GM18502 (cell line): Measurements from ENCODE around the gene BHMT.

Experiments
- ATAC-seq: cut with Tn5 transposase; IDR thresholded peaks from one replicate; pipeline ENCODE4 v1.9.1; 2021; ENCODE audit warnings: mild to moderate bottlenecking; ENCODE audit not compliant: unreplicated experiment, poor library complexity

The BHMT gene, protein sequence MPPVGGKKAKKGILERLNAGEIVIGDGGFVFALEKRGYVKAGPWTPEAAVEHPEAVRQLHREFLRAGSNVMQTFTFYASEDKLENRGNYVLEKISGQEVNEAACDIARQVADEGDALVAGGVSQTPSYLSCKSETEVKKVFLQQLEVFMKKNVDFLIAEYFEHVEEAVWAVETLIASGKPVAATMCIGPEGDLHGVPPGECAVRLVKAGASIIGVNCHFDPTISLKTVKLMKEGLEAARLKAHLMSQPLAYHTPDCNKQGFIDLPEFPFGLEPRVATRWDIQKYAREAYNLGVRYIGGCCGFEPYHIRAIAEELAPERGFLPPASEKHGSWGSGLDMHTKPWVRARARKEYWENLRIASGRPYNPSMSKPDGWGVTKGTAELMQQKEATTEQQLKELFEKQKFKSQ

DNA sequence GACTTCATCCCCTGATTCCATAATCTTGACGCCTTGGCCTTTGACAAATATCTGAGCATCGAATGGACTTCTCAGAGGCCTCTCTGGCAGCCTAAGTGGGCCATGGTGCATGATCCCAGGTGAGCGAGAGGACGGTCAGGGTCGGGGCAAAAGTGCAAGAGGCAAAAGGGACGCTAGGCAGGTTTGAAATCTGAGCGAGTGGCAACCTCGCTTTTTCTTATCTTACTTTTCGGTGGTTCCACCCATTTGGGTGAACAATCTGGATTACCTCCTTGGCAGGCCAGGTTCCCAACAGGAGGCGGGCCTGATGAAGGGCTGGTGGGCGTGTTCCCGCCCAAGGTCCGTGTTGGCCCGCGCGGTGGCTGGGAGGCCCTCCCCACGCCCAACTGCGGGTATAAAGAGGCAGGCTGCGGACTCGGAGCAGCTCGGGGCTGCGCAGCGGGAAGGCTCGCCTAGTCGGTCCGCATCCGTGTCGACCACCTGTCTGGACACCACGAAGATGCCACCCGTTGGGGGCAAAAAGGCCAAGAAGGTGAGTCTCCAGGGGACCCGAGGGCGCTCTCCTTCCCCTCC, at the start of gene BHMT:
Gene BHMT, plus strand, starts transcription at position 423 of the 573 bp plus-strand sequence. Its CDS starts 77 bp downstream, at position 500.
- ATAC-seq: no peak

DNA sequence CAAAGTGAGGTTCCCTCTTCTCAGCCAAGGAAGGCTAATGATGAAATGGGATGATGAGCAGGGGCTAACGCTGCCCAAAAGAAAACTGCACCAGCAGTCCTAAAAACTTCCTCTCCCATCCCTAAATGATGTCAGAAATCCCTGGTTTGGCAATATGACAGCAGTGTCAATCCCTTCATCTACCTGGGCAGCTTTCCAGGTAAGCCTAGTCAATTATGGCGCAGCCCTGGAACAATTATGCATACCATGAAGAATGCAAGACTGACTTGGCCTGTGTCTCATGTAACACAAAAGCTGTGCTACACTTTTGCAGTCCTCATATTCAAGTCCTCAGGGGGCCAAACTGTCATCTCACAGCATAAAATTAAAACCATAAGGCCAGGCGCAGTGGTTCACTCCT, 49.2 kb upstream of the BHMT start:
- no peak for ATAC-seq

DNA sequence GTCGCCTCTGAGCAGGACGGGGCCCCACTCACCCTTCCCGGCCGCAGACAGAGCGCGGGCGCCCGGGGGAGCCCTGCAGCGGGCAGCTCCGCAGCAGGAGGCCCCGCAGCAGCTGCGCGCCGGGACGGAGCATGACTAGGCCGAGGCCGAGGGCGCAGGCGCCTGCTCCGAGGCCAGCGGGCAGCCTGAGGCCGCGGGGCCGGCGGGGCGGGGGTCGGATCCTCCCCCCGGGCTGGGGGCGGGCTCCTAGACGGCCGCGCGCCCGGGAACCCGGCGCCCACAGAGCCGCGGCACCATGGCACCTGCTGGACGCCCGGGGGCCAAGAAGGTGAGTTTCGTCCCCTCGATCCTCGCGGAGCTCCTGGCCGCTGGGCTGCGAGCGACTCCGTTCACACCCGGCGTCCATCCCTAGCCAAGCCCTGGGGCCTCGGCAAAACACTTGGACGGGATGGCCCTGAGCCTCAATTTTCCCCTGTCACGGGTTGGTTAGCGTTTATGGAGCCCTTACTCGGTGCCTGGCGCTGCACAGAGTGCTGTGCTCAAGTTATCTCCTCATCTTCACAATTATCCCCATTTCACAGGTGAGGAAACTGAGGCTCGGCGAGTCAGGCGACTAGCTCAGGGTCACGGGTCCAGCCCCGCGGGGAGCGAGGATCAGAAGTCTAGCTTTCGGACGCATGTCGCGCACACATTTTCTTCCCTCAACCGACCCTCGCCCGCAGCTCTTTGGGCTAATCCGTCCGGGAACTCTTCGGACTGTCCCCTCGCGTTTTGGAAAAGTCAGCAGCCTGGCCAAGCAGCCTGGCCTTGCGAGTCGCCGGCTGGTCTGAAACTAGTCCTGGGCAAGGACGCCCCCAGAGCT, 41.9 kb upstream of the BHMT start, which contains the start of the genes BHMT2 and DMGDH:
Gene BHMT2, plus strand, starts transcription at position 280 of the 862 bp plus-strand sequence. Its CDS starts 16 bp downstream, at position 296.
Gene DMGDH, minus strand, starts transcription at position 187 of the 862 bp plus-strand sequence. Its CDS starts 54 bp downstream, at position 133.
- ATAC-seq: no peak

DNA sequence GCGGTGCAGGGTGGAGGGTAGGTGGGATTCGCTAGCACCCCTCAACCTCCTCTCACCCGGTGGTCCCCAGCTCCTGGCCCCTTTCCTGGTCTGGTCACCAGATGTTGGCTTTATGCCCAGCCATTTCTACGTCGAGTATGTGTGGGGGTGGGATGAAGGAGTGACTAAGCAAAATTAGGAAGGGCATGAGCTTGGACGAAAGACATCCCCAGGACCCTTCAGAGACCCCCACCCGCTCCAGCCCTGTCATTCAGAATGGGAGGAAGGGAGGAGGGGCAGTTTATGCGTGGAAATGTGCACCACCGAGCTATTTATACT, 41.3 kb upstream of the BHMT start:
- no peak for ATAC-seq

DNA sequence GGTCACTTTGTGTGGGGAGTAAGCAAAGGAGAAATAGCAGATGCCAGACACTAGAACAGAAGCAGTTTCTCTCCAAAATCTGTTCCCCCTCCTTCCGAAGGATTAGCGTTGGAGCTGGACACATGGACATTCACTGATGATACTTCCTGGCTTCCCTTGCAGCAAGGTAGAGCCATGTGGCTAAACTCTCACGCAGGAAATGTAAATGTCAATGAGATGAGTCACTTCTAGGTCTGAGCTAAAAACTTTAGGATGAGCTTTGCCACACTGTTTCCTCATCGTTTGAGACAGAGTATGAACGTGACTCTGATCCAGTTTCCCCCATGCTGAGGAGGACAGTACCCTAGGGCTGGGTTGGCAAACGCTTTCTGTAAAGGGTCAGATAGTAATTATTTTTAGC, 37.0 kb upstream of the BHMT start:
- ATAC-seq: no peak

DNA sequence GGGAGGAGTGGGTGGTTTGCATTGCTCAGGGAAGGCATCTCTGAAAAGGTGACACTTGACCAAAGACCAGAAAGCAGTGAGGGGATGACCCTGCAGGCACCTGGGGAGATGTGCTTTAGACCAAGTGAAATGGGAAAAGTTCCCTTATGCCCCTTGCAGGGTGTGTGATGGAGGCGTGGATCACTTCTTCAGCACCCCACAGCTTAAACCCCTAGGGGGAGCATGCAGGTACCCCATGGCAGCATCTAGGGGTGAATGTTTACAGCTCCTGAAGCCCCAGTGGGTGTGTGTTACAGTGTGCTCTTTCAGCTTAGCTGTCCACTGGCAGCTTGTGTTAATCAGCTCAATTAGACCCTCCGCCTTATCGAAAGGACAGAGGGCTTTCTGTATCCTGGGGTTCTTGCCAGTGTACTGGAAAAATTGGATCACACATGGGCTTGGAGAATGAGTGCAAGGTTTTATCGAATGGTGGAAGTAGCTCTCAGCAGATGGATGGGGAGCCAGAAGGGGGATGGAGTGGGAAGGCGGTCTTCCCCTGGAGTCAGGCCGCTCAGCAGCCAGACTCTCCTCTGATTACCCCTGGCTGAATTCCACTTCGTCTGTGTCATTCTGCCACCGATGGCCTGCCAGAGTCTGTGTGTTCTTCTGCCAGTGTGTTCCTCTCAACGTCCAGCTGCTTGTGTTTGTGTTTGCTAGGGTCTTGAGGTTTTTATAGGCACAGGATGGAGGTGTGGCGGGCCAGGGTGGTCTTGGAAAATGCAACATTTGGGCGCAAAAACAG, 35.8 kb upstream of the BHMT start:
- no peak for ATAC-seq

DNA sequence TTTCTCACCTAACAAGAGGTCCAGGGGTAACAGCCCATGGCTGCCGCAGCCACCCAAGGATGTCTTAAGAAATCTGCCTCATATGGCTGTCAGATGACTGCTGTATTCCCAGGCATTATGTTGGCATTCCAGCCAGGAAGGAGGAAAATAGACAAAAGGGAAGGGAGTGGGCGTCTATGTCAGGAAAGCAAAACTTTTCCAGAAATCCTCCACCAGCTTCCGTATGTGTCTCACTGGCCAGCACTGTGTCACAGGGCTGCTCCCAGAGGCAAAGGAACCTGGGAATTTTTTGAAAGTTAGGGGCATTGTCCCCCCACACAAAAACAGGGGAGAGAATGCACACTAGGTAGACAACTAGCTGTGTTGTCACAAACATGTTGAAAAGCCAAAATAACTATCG, 34.8 kb upstream of the BHMT start:
- ATAC-seq: no peak

DNA sequence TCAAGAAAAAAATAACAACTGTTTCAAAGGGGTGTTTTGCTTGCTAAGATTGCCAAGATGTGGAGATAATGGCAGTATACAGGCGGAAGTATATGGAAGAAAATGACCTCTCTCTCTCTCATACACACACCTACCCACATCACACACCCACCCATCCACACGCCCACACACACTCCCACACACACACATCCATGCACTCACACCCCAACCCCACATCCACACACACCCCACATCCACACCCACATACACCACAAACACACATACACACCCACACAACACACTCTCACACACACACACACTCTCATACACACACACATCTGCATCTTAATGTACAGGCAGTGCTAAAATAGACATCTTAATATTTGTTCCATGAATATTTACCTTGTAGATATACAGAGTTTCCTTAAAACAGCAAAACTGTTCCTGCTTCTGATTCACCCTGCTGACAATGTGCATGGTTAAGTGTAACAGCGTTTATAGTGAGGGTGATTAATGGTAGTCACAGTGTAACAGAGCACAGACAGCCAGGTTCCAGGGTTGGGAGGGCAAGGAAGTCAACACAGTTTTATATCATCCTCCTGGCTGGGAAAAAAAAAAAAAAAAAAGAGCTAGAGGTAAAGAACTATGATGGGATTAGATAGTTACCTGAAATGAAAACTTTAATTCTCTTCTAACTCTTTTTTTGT, 33.8 kb upstream of the BHMT start:
- no peak for ATAC-seq

DNA sequence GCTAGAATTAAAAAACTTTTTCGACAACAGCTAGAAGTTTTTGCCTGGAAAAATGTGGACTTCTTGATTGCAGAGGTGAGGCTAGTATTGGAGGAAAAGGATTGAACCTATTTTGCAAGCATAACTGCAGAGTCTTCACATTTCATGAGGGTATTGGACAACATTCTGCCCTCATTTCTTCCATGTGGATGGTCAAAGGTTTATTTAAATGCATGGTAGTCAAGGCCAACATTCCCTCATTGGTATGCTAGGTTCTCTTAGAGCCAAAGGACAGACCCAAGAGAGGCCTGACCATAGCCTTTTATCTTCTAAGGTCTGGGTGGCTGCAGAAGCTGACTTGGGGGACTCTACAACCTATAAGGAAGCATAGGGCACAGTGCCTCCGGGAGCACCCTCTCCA, 30.8 kb upstream of the BHMT start:
- ATAC-seq: no peak

DNA sequence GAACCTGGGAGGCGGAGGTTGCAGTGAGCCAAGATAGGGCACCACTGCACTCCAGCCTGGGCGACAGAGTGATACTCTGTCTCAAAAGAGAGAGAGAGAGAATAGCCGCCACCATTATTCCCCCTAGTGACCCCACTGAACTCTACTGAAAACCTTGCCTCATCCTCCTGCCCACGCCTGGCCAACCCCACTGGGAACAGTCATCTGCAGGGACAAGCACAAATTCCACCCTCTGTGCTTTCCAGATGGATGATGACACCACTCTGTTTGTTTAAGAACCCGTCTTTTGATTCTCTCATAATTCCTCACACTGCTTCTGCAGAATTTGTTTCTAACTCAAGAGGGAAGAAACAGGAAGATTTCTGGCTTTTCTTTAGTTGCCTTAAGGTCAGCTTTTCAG, 29.8 kb upstream of the BHMT start:
- no peak for ATAC-seq

DNA sequence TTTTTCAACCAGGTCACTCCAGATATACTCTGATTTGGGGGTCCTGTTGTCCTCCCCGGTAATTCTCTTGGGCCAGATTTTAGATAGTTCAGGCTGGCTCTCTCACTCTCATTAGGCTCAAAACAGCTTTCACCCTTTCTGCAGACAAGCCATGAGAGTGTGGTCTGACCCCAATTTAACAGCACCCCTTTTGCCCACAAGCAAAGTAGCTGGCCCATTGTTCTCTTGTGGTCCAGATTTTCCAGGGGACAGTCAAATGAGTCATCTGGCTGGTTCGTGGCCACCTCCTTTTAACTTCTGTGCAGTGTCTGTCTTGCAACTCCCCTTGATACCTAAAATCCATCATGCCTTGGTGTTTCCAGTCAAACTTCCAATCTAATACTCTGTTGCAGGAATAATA, 25.5 kb upstream of the BHMT start:
- no peak for ATAC-seq

DNA sequence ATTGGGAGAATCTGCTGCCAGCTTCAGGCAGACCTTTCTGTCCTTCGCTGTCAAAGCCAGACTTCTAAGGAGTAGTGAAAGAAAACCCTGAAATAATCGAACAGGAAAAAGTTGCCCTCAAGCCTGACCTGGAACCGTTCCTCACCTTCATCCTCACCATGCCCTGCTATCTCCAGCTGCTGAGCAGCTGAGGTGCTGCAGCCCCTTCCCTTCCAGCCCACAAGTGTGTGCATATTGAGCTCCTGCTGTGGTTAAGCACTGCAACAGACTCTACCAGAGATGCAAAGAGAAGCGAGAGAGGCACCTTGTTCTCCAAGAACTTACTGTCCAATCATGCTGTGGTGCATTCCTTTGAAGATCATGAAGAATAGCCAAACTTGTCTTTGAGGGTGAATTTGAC, 23.1 kb upstream of the BHMT start:
- no peak for ATAC-seq

DNA sequence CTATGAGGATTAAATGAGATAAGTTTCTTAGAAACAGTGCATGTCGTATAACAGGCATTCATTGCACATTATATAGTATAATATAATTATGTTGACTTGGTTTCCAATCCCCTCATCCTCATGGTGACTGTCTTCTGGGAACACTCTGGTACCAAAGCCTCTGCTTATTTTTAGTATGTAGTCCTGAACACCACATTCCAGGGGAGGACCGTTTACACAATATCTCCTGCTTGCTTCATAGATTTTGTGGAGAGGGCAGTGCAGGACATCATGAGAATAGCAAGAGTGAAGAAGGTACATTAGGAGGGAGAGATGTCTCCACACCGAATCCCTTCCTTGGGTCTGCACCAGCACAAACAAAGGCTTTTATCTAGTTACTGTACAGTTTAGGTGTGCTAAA, 20.5 kb upstream of the BHMT start:
- ATAC-seq: no peak

DNA sequence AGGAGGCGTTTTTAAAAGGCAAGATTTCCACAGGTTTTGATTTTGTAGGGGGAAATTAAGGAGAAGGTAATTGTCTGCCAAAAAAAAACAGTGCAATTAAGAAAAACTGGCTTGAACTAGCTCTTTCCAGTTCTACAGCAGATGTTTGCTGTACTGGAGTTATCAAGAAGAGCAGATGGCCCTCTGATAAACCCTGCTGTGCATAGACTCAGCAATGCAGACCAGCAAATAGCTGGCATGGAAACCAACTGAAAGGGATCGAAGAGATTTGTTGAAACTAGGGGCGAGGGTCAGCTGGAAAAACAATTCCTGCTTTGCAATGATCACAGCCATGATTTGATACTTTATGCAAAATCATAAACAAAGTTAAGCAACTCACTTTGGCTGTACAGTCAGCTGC, 17.8 kb upstream of the BHMT start:
- ATAC-seq: no peak

DNA sequence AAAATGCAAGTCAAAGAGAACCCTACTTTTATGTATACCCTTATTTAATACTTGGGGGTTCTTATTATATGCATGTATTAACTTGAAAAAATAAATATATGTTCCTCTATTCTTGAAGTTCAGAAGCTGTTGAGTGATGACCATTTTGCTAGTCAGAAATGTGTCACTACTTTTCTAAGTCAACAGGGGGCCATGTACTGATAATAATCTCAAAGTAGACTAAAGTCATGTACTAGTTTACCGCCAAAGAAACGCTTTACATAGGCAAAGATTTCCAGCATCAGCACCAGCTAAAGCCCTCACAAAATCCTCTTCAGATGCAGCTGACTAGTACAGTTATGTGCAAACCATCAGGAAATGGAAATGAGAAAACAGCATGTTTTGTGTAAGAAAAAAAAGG, 5.7 kb upstream of the BHMT start:
- ATAC-seq: no peak

DNA sequence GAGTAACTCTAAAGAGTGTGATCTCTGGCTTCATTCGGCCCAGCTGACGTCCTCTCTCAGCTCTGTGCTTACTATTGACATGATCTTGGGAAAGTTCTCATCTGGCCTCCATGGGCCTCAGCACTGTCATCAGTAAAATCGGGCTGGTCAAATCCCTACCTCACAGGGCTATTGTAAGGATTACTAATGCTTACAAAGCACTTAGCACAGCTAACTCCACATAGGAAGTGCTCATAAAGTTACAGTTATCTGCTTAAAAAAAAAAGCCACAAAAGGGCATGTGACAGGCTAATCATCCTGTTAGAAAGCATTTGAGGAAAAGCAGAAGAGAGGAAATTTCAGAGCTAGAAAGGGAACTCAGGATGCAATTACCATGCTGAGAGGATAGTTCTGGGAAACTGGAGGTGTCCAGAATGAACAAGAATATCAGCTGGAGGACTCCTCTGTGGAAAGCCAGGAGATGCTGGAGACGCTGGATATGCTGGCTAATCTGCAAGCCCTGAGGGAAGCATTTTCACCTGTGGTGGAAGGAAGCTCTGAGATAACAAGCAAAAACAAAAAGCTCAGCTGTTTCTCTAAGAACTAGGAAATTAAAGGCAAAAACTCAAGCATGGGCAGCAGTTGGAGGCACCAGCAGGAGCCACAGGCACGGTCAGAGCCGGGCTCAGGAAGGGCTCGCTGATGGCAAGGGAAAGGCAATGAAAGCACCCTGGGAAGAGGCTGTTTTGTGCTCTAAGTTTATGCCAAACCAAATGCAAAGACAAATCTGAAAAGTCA, 4.4 kb upstream of the BHMT start:
- no peak for ATAC-seq

DNA sequence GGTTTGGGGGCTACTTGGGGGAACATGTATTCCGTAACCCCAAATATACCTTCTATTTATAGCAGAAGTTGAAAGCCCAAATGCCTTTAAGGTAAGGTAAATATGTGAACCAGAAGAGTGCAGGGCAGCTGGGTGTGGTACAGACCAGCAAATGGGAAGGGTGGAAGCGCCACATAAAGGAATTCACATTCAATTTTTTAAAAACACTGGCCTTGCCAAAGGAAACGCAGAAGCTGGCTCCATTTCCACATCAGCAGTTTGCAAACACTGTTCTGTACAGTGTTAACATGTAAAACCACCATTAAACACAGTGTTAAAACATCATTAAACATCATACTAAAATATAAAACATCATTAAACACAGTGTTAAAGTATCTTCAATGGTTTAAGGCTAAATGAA, 3.5 kb upstream of the BHMT start:
- no peak for ATAC-seq

DNA sequence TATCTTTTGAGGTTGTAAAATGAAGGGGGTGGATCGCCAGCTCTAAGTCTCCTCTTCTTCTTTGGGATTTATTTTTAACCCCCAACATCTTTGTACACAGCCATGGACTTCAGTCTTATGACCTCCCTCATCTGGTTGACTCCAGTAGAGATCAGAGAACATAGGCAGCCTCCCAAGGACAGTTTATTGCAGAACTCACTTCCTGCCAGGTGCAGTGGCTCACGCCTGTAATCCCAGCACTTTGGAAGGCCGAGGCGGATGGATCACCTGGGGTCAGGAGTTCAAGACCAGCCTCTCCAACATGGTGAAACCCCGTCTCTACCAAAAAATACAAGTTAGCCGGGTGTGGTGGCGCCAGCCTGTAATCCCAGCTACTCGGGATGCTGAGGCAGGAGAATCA, 2.8 kb upstream of the BHMT start:
- no peak for ATAC-seq
